GM21723 (cell line): Measurements from ENCODE around the gene SSPN.

Experiments used
- ATAC-seq: cut with Tn5 transposase; IDR thresholded peaks from one replicate; pipeline ENCODE4 v1.9.1; 2021; ENCODE audit warnings: mild to moderate bottlenecking, moderate library complexity; ENCODE audit not compliant: unreplicated experiment

The SSPN gene

DNA sequence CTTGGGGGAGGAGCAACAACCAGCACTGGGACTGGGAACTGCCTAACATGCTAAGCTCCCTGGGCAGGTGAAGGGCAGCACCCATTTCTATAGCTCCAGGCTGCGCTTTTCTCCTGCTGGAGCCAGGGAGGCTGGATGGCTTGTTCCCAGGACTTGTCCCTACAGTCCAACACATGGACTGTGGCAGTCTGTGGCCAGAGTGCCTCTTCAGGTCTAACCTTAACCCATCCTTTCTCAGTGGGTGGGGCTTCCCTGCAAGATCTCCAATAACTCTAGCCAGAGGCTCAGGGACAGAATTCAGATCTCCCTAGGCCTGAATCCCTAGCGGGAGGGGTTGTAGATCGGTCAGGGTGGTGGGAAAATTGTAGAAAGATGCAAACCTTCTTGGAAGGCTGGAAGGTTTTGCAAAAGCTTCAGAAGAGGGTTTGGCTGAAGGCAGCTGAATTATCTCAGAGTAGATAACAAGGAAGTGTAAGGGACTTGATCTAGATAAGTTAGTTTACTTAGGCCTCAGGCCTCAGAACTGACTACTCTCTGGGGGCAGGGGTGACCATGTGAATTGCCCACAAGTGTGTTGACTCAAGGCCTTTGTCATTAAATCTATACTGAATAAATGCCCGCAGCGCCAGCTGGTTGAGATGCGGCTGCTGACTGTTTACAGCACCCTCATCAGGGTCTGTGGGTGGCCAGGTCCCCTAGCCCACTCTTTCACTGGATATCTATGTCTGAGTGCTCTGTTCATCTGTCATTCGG, 60.7 kb downstream of the SSPN start:
- no peak for ATAC-seq

DNA sequence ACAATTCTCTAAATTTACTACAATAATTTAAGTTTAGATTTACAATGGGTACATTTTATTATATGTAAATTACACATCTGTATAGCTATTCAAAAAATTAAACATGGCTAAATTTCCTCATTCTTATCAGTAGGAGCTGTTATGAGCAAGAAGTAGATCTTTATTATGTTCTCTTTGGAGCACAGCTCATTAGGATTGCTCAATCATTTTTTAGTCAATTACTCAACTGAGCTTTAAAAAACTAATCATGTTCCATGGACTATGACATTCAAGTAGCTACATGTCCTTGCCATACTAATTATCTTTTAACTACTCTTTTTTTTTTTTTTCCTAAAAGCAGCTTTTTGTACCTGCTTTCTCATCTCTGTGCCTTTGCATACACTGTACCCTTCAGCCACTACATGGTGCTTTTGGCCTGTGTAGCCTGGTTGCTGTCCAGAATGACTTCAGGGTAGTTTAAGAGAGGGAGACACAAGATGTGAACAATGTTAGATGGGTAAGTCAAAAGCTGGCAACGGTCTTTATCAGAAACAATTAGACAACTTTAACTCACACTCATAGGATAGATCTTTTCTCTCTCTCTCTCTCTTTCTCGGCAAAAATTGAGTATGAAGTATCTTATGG, 69.0 kb downstream of the SSPN start:
- ATAC-seq, result no peak

DNA sequence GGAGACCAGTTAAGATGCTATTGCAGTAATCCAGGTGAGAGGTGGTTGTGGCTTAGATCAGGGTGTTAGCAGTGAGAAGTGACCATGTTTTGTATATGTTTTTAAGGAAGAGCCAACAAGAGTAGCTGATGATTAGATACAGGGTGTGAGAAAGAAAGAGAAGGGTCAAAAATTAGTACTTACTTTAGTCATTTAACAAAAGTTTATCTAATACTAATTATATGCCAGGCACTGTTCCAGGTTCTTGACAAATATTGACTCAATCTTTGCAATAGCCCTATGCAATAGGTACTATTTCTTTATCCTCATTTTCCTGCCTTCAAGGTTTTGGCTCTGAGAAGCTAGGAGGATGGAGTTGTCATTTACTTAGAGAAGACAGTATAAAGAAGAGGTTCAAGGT, 70.2 kb downstream of the SSPN start:
- ATAC-seq, result no peak

DNA sequence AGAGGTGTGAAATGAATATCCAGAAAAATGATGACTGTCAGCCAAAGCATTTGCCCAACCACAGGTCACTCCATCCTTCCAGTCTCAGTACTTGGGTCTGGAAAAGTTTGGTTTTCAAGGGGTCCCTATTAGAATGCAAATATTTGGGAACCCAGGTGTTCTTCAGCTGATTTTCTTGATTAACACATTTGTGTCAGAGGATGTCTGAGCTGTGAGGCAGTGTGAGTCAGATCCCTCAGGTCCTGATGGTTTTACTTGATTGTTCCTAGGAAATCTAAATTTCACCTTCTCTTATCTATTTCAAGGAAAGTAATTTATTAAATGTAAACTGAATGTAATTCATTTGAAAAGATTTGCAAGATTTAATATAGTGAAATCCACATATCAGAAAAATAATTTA, 71.5 kb downstream of the SSPN start:
- no peak for ATAC-seq

DNA sequence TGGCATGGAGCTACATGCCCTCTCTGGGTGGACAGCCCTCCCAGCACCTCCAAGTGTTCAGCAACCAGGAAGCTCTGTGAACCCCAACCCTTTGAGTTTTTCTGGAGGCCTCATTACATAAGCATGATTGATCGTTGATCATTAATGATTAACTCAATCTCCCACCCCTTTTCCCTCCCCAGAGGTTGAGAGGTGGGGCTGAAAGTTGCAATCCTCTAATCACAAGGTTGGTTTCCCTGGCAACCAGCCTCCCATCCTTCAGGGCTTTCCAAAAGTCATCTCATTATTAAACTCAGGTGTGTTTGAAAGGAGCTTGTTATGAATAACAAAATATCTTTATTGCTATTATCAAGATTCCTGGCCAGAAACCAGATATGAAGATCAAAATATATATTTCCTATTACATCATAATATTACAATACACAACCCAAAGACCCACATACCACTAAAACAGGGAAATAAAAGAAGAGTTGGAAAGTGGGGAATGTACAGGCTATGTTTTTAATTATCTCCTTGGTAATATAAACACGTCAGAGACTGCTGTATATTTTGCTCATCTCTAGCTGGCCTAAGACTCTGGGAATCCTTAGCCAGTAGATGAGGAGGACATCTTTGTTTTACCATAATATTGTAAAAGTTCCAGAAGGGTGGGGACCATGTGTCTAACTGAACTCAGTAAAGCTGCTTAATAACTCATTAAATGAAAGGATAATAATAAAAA, 73.6 kb downstream of the SSPN start:
- no peak for ATAC-seq

DNA sequence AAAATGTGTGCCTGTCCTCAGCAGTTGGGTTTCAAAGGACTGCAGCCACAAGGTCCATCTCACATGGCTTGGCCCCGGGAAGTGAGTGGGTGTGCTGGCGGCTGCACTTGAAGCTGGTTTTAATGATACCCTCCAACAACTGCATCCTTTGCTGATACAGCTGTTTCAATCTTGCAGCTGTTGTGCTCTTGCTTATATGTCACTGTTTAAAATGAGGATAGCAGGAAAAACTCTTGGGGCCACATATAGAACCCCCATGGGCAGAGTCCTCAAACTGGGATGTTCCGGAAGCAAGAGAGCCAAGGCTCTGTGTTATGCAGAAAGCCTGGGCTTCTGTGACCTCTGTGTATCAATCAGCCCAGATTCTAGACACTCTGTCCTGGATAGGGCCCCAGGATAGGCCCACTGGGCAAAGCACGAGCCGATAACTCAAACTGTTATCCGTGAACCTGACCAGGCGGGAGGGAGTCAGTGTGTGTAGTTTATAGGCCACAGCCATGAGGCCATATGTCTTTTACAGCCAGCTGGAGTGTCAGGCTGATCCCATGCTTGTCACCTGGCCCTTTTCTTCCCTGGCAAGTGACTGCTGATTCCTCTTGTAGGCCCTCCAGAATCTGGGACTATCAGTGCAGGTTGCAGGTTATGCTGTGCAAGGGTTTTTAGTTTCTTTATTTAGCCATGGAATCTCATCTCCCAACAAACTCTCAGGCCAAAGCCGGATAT, 74.3 kb downstream of the SSPN start:
- no peak for ATAC-seq

DNA sequence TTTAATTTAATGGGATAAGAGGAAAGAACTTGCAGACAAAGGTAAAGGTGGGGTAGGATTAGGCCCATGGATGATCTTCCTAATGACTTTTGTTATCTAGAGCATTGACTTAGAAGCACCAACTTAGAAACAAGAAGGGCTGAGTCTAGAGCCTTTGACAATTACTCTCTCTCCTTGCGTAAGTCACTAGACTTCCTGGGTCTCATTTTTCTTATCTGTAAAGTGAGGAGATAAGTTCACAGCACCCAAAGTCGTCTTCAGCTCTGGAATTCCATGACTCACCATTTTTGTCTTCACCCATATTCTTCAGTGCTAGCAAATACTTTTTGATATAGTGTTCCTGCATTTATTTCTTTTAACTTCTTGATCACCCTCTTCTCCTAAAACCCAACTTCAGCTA, 75.7 kb downstream of the SSPN start:
- ATAC-seq, result no peak

DNA sequence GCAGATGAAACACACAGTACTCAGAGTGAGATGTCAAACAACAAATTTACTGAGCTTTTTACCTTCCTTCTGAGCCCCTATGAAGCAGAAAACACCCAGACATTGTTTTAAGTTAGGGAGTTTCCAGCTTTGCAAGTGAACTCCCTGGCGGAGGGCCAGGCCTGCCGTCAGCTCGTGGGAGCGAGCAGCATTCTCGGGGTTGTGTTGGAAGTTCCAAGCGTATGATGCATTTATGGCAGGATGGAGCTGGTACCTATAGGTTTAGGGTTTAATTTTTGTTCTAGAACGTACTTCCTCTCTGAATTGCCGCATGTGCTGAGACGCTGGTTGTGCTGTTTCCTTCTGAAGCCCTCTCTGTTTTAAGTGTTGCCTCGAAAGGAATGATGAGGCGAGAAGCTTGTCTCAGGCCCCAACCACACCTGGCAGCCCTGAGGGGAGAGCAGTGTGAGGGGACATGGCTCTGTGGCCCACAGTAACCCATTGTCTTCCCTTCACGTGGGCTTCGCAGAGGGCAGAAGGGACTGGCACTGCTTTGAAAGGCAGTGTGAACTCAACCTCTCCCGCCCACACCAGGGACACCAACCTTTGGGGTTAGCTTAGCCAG, 76.6 kb downstream of the SSPN start:
- no peak for ATAC-seq

DNA sequence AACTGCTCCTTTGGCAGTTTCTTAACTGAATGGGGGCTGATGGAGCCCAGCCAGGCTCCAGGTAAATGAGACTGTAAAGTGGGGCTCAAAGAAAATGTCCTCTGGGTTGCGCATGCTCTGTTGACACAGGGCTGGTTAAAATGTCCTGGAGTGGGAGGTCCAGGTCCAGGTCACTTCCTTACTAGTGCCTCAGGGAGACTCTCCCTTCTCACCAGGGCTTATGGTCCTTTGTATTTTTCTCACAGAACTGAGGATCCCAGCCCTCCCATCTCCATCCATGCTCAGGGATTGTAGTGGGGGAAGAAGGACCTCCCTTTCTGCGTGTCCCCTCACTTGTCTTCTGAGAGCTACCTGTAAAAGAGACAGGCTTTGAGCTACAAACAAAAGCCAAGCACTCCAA, 77.5 kb downstream of the SSPN start:
- no peak for ATAC-seq

DNA sequence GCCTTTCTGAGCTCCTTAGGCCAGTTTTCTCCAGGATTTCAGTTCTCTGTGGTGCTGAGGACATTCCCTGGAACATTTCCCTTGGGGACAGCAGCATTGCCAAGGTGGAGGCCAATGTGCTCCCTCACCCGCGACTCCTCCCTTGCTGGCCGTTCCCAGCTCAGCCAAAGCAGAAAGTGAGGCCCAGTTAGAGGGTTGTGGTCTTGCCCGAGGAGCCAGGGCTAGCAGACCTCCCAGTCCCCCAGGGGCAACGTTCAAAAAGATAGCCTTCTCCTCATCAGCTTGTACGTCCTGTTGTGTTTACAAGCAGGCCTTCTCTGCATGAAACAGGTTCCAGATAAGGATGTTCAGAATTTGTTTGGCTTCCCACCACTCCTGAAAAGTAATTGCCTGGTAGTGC, 78.4 kb downstream of the SSPN start:
- no peak for ATAC-seq

DNA sequence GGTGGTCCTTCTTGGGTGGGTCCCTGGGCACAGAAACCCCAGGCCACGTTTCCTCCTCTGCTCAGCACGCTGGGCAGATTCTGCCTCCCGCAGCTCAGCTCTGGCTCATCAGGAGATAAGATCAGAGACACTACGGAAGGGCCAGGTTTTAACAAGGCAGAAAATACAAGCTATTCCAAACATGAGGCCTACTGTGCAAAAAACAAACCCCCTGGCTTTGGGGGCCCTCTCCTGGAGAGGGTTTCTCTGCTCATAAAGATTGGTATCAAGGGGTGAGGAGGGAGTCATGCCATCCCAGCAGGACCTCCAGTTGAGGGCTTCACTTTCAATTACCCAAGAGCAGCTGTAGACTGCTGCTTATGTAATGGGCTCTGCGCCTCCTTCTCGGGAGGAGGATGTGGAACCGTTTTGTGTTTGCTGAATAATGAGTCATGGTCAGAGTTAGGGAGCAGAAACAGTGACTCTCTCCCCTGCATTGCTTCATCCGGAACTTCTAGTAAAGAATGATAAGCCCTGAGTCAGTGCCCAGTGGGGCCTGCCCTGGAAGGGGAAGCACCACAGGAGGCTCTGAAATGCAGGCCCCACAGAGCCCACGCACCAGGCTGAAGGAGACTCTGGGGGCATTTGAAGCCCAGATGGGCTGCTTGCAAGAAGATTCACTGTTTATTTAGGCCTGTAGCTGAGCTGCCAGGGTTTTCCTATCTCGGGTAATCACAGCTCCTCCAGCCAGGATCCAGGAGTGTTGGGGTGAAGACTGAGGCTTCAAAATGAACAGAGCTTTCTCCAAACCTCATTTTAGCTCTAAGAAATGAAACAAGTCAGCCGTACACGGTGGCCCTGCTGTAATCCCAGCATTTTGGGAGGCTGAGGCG, 79.3 kb downstream of the SSPN start:
- ATAC-seq, result peak; percentile 97

DNA sequence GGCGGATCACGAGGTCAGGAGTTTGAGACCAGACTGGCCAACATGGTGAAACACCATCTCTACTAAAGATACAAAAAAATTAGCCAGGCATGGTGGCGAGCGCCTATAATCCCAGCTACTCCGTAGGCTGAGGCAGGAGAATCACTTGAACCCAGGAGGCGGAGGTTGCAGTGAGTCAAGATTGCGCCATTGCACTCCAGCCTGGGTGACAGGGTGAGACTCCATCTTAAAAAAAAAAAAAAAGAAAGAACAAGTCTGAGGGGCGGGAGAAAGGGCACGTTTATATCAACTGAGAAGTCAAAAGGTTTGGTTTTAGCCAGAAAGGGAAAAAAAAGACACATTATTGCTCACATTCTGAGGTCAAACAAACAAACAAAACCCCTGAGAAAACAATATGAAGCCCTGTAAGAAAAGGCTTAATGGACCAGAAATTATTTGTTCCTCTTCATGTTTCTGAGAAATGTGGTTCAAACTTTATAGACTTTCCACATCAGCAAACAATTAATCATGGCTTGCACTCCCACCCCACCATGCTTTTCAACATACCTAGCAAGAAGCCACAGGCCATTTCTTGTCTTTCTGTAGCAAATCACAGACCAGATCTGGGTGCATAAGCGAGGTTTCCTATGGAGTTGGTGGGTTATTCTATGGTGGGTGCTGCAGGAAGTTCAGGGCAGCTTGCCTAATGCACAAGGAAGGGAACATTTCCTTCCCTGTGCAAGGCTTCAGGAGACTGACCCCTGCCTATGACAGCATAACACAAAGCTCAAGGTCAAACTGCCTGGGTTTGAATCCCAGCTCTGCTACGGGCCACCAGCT, 80.1 kb downstream of the SSPN start:
- ATAC-seq, result no peak

DNA sequence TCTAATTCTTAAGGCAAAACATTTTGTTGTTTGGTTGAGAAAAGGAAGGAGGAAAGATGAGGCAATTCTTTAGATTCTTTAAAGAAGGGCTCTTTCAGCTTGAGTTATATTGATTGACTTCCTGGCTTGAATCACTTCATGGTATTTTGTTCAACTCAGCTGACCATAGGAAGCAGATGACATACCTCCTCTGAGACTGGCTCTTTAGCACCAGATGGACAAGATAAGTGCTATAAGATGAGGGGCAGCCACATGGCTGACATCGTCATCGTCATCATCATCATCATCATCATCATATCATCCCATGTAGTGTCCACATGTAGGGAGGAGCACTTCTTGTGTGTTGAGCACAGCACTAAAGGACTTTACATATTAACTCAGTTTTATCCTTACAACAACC, 81.3 kb downstream of the SSPN start:
- ATAC-seq, result no peak

DNA sequence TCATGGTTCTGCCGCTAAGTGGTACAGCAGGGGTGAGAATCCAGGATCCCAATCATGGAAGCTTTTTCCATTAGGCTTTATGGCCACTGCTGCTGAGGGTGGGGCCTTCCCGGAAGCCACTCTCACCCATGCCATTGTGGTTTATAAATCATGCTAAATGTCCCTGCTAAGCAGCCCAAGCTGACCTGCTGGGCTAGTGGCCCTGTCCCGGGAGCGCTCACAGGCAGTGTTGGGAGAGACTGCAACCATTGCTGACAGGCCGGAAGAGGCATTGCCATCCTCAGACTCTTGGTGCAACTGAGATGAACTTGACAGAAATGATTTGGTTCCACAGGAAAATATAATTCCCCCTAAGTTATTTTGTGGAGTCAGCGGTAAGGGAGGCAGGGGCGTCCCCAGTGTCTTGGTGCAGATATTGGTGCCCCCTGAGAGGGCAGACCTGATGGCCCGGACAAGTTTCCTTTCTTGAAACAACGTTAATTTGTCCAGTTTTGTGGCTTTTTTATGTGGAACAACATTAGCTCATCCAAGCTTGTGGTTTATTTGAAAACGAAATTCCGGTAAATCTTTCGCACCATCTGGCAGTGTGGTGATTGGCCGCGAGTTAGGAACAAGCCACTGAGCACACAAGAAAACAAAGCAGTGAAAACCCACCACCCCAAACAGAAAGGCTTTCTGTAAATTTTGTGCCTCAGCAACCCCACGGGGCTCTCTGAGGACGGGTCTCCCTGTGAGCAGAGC, 82.3 kb downstream of the SSPN start:
- no peak for ATAC-seq

DNA sequence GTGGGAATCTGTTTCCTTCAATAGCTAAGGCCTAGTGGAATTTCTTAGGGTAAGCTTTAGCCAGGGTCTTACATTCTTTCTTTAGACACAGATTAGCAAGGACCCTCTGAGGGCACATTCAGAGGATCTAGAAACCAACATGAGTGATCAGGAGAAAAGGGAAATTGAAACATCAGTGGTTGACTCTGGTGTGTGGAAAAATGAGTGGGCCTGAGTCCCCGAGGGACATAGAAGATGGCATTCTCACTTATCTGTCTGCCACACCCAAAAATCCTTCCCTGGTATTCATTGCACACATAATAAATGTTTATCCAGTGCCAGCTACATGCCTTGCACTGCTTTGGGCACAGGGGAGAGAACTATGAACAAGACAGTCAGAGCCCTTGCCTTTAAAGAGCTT, 82.9 kb downstream of the SSPN start:
- ATAC-seq, result no peak

DNA sequence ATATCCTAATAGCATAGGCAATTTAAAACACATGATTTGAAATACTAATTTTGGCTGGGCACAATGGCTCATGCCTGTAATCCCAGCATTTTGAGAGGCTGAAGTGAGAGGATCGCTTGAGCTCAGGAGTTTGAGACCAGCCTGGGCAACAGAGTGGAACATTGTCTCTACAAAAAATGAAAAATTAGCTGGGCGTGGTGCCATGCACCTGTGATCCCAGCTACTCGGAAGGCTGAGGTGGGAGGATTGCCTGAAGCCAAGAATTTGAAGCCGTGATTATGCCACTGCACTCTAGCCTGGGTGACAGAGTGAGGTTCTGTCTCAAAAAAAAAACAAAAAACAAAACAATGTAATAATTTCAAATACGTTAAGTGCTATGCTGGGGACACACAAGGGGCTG, 83.3 kb downstream of the SSPN start:
- ATAC-seq, result no peak

DNA sequence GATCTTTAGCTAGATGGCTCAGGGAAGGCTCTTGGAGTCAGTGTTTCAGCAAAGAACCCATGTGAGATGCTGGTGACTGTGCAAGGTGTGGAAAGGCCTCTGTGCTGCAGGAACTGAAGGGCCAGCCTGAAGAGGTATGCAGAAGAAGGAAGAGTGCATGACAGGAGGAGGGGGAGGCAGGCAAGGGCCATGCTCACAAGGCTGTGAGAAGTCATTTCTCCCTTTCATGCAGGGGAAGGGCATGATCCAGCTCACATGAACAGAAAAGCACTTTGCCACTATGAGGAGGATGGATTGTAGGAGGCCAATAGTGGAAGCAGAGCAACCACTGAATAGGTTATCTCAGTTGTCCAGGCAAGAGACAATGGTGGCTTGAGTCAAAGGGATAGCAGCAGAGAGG, 83.7 kb downstream of the SSPN start:
- no peak for ATAC-seq

DNA sequence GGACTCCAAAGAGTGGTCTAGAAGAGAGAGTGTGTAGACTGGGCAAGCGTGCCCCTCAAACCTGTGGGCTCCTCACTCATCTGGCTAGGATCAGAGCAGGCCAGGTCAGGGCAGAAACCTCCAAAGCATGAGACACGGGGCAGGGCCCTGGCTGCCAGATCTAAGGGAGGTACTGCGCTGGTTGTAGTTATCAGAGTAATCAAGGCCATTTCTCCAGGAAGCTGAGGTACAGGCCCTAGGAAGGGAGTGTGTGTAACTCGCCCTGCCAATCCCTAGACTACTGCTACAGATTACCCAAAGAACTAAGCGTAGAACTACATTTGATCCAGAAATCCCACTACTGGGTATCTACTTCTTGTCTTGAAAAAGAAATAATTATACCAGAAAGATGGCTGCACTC, 84.5 kb downstream of the SSPN start:
- no peak for ATAC-seq

DNA sequence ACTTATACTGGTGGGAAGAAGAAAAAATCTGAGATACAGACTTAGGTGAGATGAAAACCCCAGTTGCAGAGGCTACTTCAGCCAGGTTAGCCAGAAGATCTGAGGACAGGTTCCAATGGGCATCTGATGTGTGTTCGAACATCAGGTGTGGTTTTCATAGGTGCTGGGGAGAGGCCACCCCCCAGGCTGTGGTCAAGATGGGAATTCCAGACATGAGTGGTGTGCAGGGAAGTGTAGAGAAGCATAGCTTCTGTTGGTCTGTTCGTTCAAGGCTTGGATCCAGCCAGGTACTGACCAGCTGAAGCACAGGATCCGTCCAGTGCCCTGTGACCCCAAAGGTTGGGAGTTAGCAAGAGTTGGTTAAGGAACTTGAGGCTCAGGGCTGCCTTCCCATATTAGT, 85.5 kb downstream of the SSPN start:
- ATAC-seq, result no peak
